Measurements from ENCODE around the gene RCC1. TPM values are rescaled to one million over a fixed set of nuclear protein-coding genes. Genes with fewer than 3 reads are reported as not detected.

RCC1 gene
- total RNA-seq, 1 experiment from 2014 or later: 61.2 TPM

DNA sequence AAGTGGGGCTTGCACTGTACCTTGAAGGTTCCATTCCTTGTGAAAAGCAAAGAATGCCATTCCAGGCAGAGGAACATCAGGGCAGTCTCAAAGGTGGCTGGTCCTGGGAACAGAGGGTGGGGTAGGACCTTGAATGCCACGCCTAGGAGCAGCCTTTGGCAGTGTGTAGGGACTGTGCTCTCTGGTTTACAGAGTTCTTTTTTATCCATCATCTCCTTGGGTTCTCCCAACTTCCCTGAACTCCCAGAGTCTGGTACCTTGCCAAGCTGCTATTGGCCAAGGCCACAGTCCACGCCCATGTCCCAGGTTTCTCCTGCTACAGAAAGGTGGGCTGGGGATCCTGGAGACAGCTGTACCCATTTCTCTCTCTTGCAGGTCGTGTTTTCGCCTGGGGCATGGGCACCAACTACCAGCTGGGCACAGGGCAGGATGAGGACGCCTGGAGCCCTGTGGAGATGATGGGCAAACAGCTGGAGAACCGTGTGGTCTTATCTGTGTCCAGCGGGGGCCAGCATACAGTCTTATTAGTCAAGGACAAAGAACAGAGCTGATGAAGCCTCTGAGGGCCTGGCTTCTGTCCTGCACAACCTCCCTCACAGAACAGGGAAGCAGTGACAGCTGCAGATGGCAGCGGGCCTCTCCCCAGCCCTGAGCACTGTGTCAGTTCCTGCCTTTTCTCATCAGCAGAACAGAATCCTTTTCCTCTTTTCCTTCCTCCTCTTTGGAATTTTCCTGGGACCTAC is 31.8 kb downstream of the RCC1 start:
- TF ChIP-seq SIN3A (IDR thresholded peaks at IDR 0.05; ENCODE audit: borderline replicate concordance, insufficient read depth, low read depth, low read length): no peak
- TF ChIP-seq POLR2AphosphoS5 (IDR thresholded peaks at IDR 0.05; ENCODE audit: low read depth, low read length): no peak
- TF ChIP-seq, protein P1, sequence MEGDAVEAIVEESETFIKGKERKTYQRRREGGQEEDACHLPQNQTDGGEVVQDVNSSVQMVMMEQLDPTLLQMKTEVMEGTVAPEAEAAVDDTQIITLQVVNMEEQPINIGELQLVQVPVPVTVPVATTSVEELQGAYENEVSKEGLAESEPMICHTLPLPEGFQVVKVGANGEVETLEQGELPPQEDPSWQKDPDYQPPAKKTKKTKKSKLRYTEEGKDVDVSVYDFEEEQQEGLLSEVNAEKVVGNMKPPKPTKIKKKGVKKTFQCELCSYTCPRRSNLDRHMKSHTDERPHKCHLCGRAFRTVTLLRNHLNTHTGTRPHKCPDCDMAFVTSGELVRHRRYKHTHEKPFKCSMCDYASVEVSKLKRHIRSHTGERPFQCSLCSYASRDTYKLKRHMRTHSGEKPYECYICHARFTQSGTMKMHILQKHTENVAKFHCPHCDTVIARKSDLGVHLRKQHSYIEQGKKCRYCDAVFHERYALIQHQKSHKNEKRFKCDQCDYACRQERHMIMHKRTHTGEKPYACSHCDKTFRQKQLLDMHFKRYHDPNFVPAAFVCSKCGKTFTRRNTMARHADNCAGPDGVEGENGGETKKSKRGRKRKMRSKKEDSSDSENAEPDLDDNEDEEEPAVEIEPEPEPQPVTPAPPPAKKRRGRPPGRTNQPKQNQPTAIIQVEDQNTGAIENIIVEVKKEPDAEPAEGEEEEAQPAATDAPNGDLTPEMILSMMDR (IDR thresholded peaks at IDR 0.05): no peak
- TF ChIP-seq TCF7L2 (IDR thresholded peaks at IDR 0.05; ENCODE audit: low read depth, low read length): no peak
- TF ChIP-seq, protein P2, sequence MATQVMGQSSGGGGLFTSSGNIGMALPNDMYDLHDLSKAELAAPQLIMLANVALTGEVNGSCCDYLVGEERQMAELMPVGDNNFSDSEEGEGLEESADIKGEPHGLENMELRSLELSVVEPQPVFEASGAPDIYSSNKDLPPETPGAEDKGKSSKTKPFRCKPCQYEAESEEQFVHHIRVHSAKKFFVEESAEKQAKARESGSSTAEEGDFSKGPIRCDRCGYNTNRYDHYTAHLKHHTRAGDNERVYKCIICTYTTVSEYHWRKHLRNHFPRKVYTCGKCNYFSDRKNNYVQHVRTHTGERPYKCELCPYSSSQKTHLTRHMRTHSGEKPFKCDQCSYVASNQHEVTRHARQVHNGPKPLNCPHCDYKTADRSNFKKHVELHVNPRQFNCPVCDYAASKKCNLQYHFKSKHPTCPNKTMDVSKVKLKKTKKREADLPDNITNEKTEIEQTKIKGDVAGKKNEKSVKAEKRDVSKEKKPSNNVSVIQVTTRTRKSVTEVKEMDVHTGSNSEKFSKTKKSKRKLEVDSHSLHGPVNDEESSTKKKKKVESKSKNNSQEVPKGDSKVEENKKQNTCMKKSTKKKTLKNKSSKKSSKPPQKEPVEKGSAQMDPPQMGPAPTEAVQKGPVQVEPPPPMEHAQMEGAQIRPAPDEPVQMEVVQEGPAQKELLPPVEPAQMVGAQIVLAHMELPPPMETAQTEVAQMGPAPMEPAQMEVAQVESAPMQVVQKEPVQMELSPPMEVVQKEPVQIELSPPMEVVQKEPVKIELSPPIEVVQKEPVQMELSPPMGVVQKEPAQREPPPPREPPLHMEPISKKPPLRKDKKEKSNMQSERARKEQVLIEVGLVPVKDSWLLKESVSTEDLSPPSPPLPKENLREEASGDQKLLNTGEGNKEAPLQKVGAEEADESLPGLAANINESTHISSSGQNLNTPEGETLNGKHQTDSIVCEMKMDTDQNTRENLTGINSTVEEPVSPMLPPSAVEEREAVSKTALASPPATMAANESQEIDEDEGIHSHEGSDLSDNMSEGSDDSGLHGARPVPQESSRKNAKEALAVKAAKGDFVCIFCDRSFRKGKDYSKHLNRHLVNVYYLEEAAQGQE (IDR thresholded peaks at IDR 0.05; ENCODE audit: insufficient read depth in 1 of 2, low read depth in 2 of 2, low read length in 1 of 2): no peak
- no peak overlapping the region for H3K27ac ChIP-seq (ENCODE audit: low read length)
- ChIA-PET POLR2A (interaction anchor here (1.3 kb wide), 1 partner anchor 44 kb away, joined by 7 read pairs; no protein-coding TSS in a partner anchor), CTCF (no interaction called here)
- no peak for ATAC-seq
- no peak overlapping the region for H3K4me3 ChIP-seq (ENCODE audit: low read depth in 2 of 2, low read length in 2 of 2)
- intact Hi-C loops (cut with micrococcal nuclease; ENCODE audit: unreplicated experiment): no loop called here
- no peaks in the 10 kb centered on the region; the same call in 1 of the 2 replicates for H3K36me3 ChIP-seq (ENCODE audit: control insufficient read depth, insufficient read depth, low read length)
- H3K27me3 ChIP-seq (ENCODE audit: control insufficient read depth, insufficient read depth, low read length): no peaks in the 10 kb centered on the region
- no peaks in the 10 kb centered on the region for H3K4me1 ChIP-seq (ENCODE audit: control insufficient read depth, insufficient read depth, low read length)
- in situ Hi-C loops (cut with HindIII; ENCODE audit: low pct_unique_long_range_greater_than_20kb, low sequenced_read_pairs): no loop called here
- DNase-seq (ENCODE audit: low read depth, low spot score): no peak
- BruUV-seq (replicated peaks): no TSS peak
- H3K9me3 ChIP-seq (ENCODE audit: control insufficient read depth, insufficient read depth, low read depth, low read length): no peaks in the 10 kb centered on the region

DNA sequence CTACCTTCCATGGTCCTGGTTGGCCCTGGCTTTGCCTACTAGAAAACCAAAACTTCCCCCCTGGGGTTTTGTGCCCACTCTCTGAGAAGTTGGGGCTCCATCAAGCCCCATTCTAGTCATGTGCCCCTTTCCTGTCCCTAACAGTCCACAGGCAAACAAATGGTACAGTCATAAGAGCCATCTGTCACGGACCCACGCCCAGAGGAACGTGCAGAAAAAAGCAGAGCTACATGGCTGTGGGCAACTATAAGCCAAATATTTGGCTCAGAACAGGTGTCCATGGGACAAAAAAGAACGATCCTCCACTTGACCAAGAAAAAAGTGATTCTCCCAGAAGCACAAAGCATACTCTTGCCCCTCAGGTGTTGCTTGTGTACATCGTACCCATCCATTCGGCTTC is 32.4 kb downstream of the RCC1 start:
- in situ Hi-C loops (cut with HindIII; ENCODE audit: low pct_unique_long_range_greater_than_20kb, low sequenced_read_pairs) (no loop called here), intact Hi-C loops (cut with micrococcal nuclease; ENCODE audit: unreplicated experiment) (no loop called here)
- no peak for TF ChIP-seq POLR2AphosphoS5 (IDR thresholded peaks at IDR 0.05; ENCODE audit: low read depth, low read length)
- TF ChIP-seq, protein P2 (IDR thresholded peaks at IDR 0.05; ENCODE audit: insufficient read depth in 1 of 2, low read depth in 2 of 2, low read length in 1 of 2): no peak
- TF ChIP-seq, protein P1 (IDR thresholded peaks at IDR 0.05): no peak
- no peak for TF ChIP-seq SIN3A (IDR thresholded peaks at IDR 0.05; ENCODE audit: borderline replicate concordance, insufficient read depth, low read depth, low read length)
- no peak for TF ChIP-seq TCF7L2 (IDR thresholded peaks at IDR 0.05; ENCODE audit: low read depth, low read length)
- Histone ChIP-seq H3K4me1 (ENCODE audit: control insufficient read depth, insufficient read depth, low read length) (no peaks in the 10 kb centered on the region), H3K4me3 (ENCODE audit: low read depth in 2 of 2, low read length in 2 of 2) (no peak overlapping the region), H3K9me3 (ENCODE audit: control insufficient read depth, insufficient read depth, low read depth, low read length) (no peaks in the 10 kb centered on the region), H3K27ac (ENCODE audit: low read length) (no peak overlapping the region), H3K36me3 (ENCODE audit: control insufficient read depth, insufficient read depth, low read length) (no peaks in the 10 kb centered on the region; the same call in 1 of the 2 replicates), H3K27me3 (ENCODE audit: control insufficient read depth, insufficient read depth, low read length) (no peaks in the 10 kb centered on the region)
- CTCF ChIA-PET: no interaction called here
- ATAC-seq (no peak), DNase-seq (ENCODE audit: low read depth, low spot score) (no peak)
- POLR2A ChIA-PET: interaction anchor here (1.3 kb wide), 1 partner anchor 44 kb away, joined by 7 read pairs; no protein-coding TSS in a partner anchor
- BruUV-seq (replicated peaks): TSS peak; percentile 95

Data from Panc1 (cell line).